Type B pancreatic cell (in vitro differentiated cells): Measurements from ENCODE around the gene TMEM205. TPM values are rescaled to one million over a fixed set of nuclear protein-coding genes. Genes with fewer than 3 reads are reported as not detected.
"Not testable (repeated sequence)": the region's sequence is repeated elsewhere in the genome, so short reads cannot be mapped to it uniquely, and the experiment has no call there.

Experiments
- DNase-seq: peaks from one replicate; pipeline ENCODE4 v3.0.0; 2021; ENCODE audit warnings: mixed read lengths; ENCODE audit not compliant: unreplicated experiment; ENCODE audit errors: extremely low spot score
- H3K27ac Mint-ChIP-seq: 2 replicates; pipeline ENCODE4 v1.8.0; 2021; ENCODE audit warnings: mild to moderate bottlenecking, mixed read lengths
- H3K27me3 Mint-ChIP-seq: 2 replicates; pipeline ENCODE4 v1.8.0; 2021; ENCODE audit warnings: mixed read lengths
- H3K36me3 Mint-ChIP-seq: 2 replicates; pipeline ENCODE4 v1.8.0; 2021; ENCODE audit warnings: mixed read lengths
- H3K4me1 Mint-ChIP-seq: one replicate; pipeline ENCODE4 v1.8.0; 2021; ENCODE audit warnings: mixed read lengths; ENCODE audit not compliant: unreplicated experiment
- H3K4me3 Mint-ChIP-seq: 2 replicates; pipeline ENCODE4 v1.8.0; 2021; ENCODE audit warnings: mild to moderate bottlenecking, mixed read lengths
- H3K9me3 Mint-ChIP-seq: 2 replicates; pipeline ENCODE4 v1.8.0; 2021; ENCODE audit warnings: mixed read lengths
- total RNA-seq: library from RNA; stranded (reverse); gene quantifications from 2 replicates; pipeline ENCODE4 v1.2.1, GENCODE V29; 2021; ENCODE audit warnings: low replicate concordance
- TF ChIP-seq, protein P1 (sequence below): fragments of 200-600 bp; sonication (generic); conservative IDR thresholded peaks from 2 replicates; pipeline ENCODE4 v1.5.0; 2021; ENCODE audit warnings: antibody characterized with exemption, mild to moderate bottlenecking

The TMEM205 gene
- total RNA-seq, 1 donor from 2014 or later, result 58.6 TPM

- peaks cover 40% of the 10 kb centered on the region for H3K27me3 Mint-ChIP-seq
- TF ChIP-seq, protein P1, sequence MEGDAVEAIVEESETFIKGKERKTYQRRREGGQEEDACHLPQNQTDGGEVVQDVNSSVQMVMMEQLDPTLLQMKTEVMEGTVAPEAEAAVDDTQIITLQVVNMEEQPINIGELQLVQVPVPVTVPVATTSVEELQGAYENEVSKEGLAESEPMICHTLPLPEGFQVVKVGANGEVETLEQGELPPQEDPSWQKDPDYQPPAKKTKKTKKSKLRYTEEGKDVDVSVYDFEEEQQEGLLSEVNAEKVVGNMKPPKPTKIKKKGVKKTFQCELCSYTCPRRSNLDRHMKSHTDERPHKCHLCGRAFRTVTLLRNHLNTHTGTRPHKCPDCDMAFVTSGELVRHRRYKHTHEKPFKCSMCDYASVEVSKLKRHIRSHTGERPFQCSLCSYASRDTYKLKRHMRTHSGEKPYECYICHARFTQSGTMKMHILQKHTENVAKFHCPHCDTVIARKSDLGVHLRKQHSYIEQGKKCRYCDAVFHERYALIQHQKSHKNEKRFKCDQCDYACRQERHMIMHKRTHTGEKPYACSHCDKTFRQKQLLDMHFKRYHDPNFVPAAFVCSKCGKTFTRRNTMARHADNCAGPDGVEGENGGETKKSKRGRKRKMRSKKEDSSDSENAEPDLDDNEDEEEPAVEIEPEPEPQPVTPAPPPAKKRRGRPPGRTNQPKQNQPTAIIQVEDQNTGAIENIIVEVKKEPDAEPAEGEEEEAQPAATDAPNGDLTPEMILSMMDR, result no peak
- no peaks in the 10 kb centered on the region for H3K36me3 Mint-ChIP-seq
Observed at GRCh38 chr19:11359421-11359820, 13.4 kb upstream of the TMEM205 start.

GRCh38 chr19:11356676-11357550 lies 10.8 kb upstream of the TMEM205 start:
- H3K4me3 Mint-ChIP-seq, result peak overlapping the region; percentile 88

More at GRCh38 chr19:11359421-11359820, 13.4 kb upstream of the TMEM205 start:
- peak overlapping the region; percentile 36 for H3K4me3 Mint-ChIP-seq
- H3K27ac Mint-ChIP-seq, result no peak overlapping the region
- peaks cover 13% of the 10 kb centered on the region for H3K4me1 Mint-ChIP-seq
- DNase-seq, result no peak
- no peaks in the 10 kb centered on the region for H3K9me3 Mint-ChIP-seq

DNA sequence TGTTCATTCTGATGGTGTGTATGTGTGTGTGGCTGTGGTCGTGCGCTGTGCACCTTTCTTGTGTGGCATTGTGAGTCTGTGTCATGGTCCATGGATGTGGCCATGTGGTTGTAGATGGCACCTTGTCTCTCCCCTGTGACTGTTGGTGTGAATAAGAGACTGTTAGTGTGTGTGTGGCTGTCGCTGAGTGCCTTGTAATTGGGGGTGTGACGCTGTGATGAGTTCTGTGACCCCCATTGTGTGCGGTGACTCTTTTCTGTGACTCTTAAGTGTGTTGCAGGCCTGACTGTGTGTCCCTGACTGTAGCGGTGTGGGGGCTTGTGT lies 10.0 kb upstream of the TMEM205 start:
- Mint-ChIP-seq H3K9me3 (no peaks in the 10 kb centered on the region), H3K27ac (peak overlapping the region; percentile 79), H3K27me3 (peaks cover 33% of the 10 kb centered on the region), H3K36me3 (no peaks in the 10 kb centered on the region), H3K4me3 (peak overlapping the region; percentile 88), H3K4me1 (peaks cover 9% of the 10 kb centered on the region)
- TF ChIP-seq, protein P1, result no peak
- no peak for DNase-seq

More at GRCh38 chr19:11356676-11357550, 10.8 kb upstream of the TMEM205 start:
- TF ChIP-seq, protein P1, result no peak
- H3K9me3 Mint-ChIP-seq, result no peaks in the 10 kb centered on the region
- peaks cover 13% of the 10 kb centered on the region for H3K4me1 Mint-ChIP-seq
- no peak for DNase-seq
- no peaks in the 10 kb centered on the region for H3K36me3 Mint-ChIP-seq
- H3K27ac Mint-ChIP-seq, result no peak overlapping the region
- H3K27me3 Mint-ChIP-seq, result peaks cover 38% of the 10 kb centered on the region

GRCh38 chr19:11355160-11356073 lies 9.3 kb upstream of the TMEM205 start, which contains the start of gene PLPPR2:
Gene PLPPR2 (plus strand): TSS chr19:11355432. CDS start chr19:11357674, 2,242 bp downstream.
- Mint-ChIP-seq H3K27ac (peak within 1 kb of the TSS; percentile 79), H3K9me3 (no peaks in the 10 kb centered on the region), H3K36me3 (no peaks in the 10 kb centered on the region), H3K27me3 (peaks cover 30% of the 10 kb centered on the region), H3K4me3 (peak within 1 kb of the TSS; percentile 88), H3K4me1 (peaks cover 9% of the 10 kb centered on the region)
- DNase-seq, result peak; percentile 87
- TF ChIP-seq, protein P1, result no peak

- H3K4me1 Mint-ChIP-seq, H3K36me3 Mint-ChIP-seq, H3K27ac Mint-ChIP-seq, H3K4me3 Mint-ChIP-seq, DNase-seq, H3K9me3 Mint-ChIP-seq: not testable (repeated sequence)
- H3K27me3 Mint-ChIP-seq, result peaks cover 21% of the 10 kb centered on the region
Observed at GRCh38 chr19:11354102-11354501, 8.0 kb upstream of the TMEM205 start.
